WTC11 (cell line): ENCODE data around the gene PLA2G1B. TPM values are rescaled to one million over a fixed set of nuclear protein-coding genes. Genes with fewer than 3 reads are reported as not detected.

ENCODE experiments used
- ATAC-seq: fragments of 200-7000 bp; cut with Tn5 transposase; 2 replicates; pipeline ENCODE4 v1.10.0; 2021; ENCODE audit warnings: mild to moderate bottlenecking, moderate library complexity
- CTCF ChIA-PET: fragments of 300-600 bp; sonication (Branson Sonifier 250); formaldehyde crosslinking; loops from one replicate; lab custom pipeline; 2021; ENCODE audit warnings: antibody characterized with exemption; lab: Charles Lee
- POLR2A ChIA-PET: fragments of 350-600 bp; sonication (Branson Sonifier 250); formaldehyde crosslinking; loops from one replicate; lab custom pipeline; 2021; ENCODE audit warnings: antibody characterized with exemption; lab: Charles Lee
- DNase-seq: peaks from one replicate; pipeline ENCODE4 v3.0.0; 2021; ENCODE audit warnings: low spot score
- H3K27ac Mint-ChIP-seq: 2 replicates; pipeline ENCODE4 v1.8.0; 2021; ENCODE audit warnings: mixed read lengths
- H3K27me3 Mint-ChIP-seq: 2 replicates; pipeline ENCODE4 v1.8.0; 2021; ENCODE audit warnings: low read depth, mild to moderate bottlenecking, moderate library complexity, mixed read lengths
- H3K36me3 Mint-ChIP-seq: 2 replicates; pipeline ENCODE4 v1.8.0; 2021; ENCODE audit warnings: mixed read lengths
- H3K4me1 Mint-ChIP-seq: 2 replicates; pipeline ENCODE4 v1.8.0; 2022; ENCODE audit warnings: mixed read lengths
- H3K4me3 Mint-ChIP-seq: 2 replicates; pipeline ENCODE4 v1.8.0; 2021; ENCODE audit warnings: mild to moderate bottlenecking, moderate library complexity, mixed read lengths
- H3K9me3 Mint-ChIP-seq: 2 replicates; pipeline ENCODE4 v1.8.0; 2021; ENCODE audit warnings: mixed read lengths
- ARID4B ChIP-seq: sonication (generic); formaldehyde crosslinking; IDR thresholded peaks from 2 replicates; pipeline ENCODE4 v1.8.0; 2023; ENCODE audit warnings: missing genetic modification reagents, mild to moderate bottlenecking, borderline replicate concordance
- ATF3 ChIP-seq: sonication (generic); formaldehyde crosslinking; conservative IDR thresholded peaks from 2 replicates; pipeline ENCODE4 v1.8.1; 2022; ENCODE audit warnings: mild to moderate bottlenecking, missing genetic modification reagents
- ETV6 ChIP-seq: sonication (generic); formaldehyde crosslinking; IDR thresholded peaks from 2 replicates; pipeline ENCODE4 v1.8.1; 2022; ENCODE audit warnings: mild to moderate bottlenecking, missing genetic modification reagents
- FOXK1 ChIP-seq: sonication (generic); formaldehyde crosslinking; IDR thresholded peaks from 2 replicates; pipeline ENCODE4 v1.8.0; 2022; ENCODE audit warnings: mild to moderate bottlenecking, moderate library complexity, missing genetic modification reagents
- FOXP1 ChIP-seq: sonication (generic); formaldehyde crosslinking; IDR thresholded peaks from 2 replicates; pipeline ENCODE4 v1.8.0; 2022; ENCODE audit warnings: missing genetic modification reagents, mild to moderate bottlenecking, moderate library complexity, borderline replicate concordance
- GABPB1 ChIP-seq: sonication (generic); formaldehyde crosslinking; IDR thresholded peaks from 2 replicates; pipeline ENCODE4 v1.8.1; 2023; ENCODE audit warnings: mild to moderate bottlenecking, missing genetic modification reagents
- JUN ChIP-seq: sonication (generic); formaldehyde crosslinking; IDR thresholded peaks from 2 replicates; pipeline ENCODE4 v1.8.0; 2023; ENCODE audit warnings: mild to moderate bottlenecking, missing genetic modification reagents
- MLX ChIP-seq: sonication (generic); formaldehyde crosslinking; IDR thresholded peaks from 2 replicates; pipeline ENCODE4 v1.8.1; 2023; ENCODE audit warnings: mild to moderate bottlenecking, missing genetic modification reagents, moderate library complexity
- NR3C1 ChIP-seq: sonication (generic); formaldehyde crosslinking; conservative IDR thresholded peaks from 2 replicates; pipeline ENCODE4 v1.8.1; 2023; ENCODE audit warnings: low read depth, mild to moderate bottlenecking, missing genetic modification reagents
- PREB ChIP-seq: sonication (generic); formaldehyde crosslinking; IDR thresholded peaks from 2 replicates; pipeline ENCODE4 v1.8.1; 2022; ENCODE audit warnings: mild to moderate bottlenecking, missing genetic modification reagents, moderate library complexity, borderline replicate concordance
- SP1 ChIP-seq: sonication (generic); formaldehyde crosslinking; conservative IDR thresholded peaks from 2 replicates; pipeline ENCODE4 v1.8.1; 2022; ENCODE audit warnings: missing genetic modification reagents
- ZNF396 ChIP-seq: fragments of 250-450 bp; sonication (Bioruptor Pico); IDR thresholded peaks from 2 replicates; pipeline ENCODE4 v1.8.0; 2021; ENCODE audit warnings: mild to moderate bottlenecking, moderate library complexity, borderline replicate concordance
- ZNF416 ChIP-seq: fragments of 250-450 bp; sonication (Bioruptor Pico); IDR thresholded peaks from 2 replicates; pipeline ENCODE4 v1.9.0; 2021; ENCODE audit warnings: mild to moderate bottlenecking, inconsistent platforms
- ZNF423 ChIP-seq: fragments of 250-450 bp; sonication (Bioruptor Pico); IDR thresholded peaks from 2 replicates; pipeline ENCODE4 v2.1.2; 2022; ENCODE audit warnings: mild to moderate bottlenecking, moderate library complexity
- total RNA-seq: library from RNA; stranded (reverse); gene quantifications from 3 replicates; pipeline ENCODE4 v1.2.3, GENCODE V29; 2021
- TF ChIP-seq, protein P1 (sequence below): sonication (generic); formaldehyde crosslinking; IDR thresholded peaks from 2 replicates; pipeline ENCODE4 v1.8.0; 2022; ENCODE audit warnings: mild to moderate bottlenecking, missing genetic modification reagents
- TF ChIP-seq, protein P2 (sequence below): sonication (generic); formaldehyde crosslinking; IDR thresholded peaks from 2 replicates; pipeline ENCODE4 v1.8.0; 2023; ENCODE audit warnings: mild to moderate bottlenecking, missing genetic modification reagents
- TF ChIP-seq, protein P3 (sequence below): fragments of 250-450 bp; sonication (Bioruptor Pico); IDR thresholded peaks from 2 replicates; pipeline ENCODE4 v1.8.0; 2021; ENCODE audit warnings: mild to moderate bottlenecking
- TF ChIP-seq, protein P4 (sequence below): sonication (generic); formaldehyde crosslinking; IDR thresholded peaks from 2 replicates; pipeline ENCODE4 v1.8.1; 2023; ENCODE audit warnings: mild to moderate bottlenecking, moderate library complexity, missing genetic modification reagents
- TF ChIP-seq, protein P5 (sequence below): fragments of 200-600 bp; IDR thresholded peaks from 2 replicates; pipeline ENCODE4 v1.8.0; 2022; ENCODE audit warnings: antibody characterized with exemption

PLA2G1B gene
- total RNA-seq, 1 experiment from 2014 or later: 1.8 TPM

- ATAC-seq (peak; percentile 98), DNase-seq (peak; percentile 100)
- Mint-ChIP-seq H3K4me1 (peaks cover 11% of the 10 kb centered on the region), H3K27me3 (peaks cover 5% of the 10 kb centered on the region), H3K36me3 (no peaks in the 10 kb centered on the region), H3K27ac (peak overlapping the region; percentile 68), H3K4me3 (peak overlapping the region; percentile 80), H3K9me3 (0 out of 2 replicates have a peak, but pooled peaks cover 4% of the 10 kb centered on the region)
- POLR2A ChIA-PET: interaction anchor here (0.6 to 1.2 kb wide), 9 partner anchors 11 to 178 kb away, joined by 3 to 8 read pairs (median 3); partner anchors contain the start of genes DYNLL1, RNU4-1, RNU4-2 and RPLP0
- CTCF ChIA-PET: interaction anchor here (0.6 to 6.6 kb wide), 20 partner anchors 9 to 391 kb away, joined by 3 to 125 read pairs (median 3); partner anchors contain the start of genes PXN and SIRT4
- peak; percentile 38; the same call in 1 of the 2 replicates for TF ChIP-seq ARID4B (CRISPR knock-in tag)
- TF ChIP-seq, protein P1, sequence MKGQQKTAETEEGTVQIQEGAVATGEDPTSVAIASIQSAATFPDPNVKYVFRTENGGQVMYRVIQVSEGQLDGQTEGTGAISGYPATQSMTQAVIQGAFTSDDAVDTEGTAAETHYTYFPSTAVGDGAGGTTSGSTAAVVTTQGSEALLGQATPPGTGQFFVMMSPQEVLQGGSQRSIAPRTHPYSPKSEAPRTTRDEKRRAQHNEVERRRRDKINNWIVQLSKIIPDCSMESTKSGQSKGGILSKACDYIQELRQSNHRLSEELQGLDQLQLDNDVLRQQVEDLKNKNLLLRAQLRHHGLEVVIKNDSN (CRISPR knock-in tag): peak; percentile 99
- no peak for TF ChIP-seq NR3C1 (CRISPR knock-in tag)
- no peak for TF ChIP-seq ZNF423 (CRISPR knock-in tag)
- TF ChIP-seq, protein P2, sequence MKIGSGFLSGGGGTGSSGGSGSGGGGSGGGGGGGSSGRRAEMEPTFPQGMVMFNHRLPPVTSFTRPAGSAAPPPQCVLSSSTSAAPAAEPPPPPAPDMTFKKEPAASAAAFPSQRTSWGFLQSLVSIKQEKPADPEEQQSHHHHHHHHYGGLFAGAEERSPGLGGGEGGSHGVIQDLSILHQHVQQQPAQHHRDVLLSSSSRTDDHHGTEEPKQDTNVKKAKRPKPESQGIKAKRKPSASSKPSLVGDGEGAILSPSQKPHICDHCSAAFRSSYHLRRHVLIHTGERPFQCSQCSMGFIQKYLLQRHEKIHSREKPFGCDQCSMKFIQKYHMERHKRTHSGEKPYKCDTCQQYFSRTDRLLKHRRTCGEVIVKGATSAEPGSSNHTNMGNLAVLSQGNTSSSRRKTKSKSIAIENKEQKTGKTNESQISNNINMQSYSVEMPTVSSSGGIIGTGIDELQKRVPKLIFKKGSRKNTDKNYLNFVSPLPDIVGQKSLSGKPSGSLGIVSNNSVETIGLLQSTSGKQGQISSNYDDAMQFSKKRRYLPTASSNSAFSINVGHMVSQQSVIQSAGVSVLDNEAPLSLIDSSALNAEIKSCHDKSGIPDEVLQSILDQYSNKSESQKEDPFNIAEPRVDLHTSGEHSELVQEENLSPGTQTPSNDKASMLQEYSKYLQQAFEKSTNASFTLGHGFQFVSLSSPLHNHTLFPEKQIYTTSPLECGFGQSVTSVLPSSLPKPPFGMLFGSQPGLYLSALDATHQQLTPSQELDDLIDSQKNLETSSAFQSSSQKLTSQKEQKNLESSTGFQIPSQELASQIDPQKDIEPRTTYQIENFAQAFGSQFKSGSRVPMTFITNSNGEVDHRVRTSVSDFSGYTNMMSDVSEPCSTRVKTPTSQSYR (CRISPR knock-in tag): no peak
- no peak for TF ChIP-seq PREB (CRISPR knock-in tag)
- no peak for TF ChIP-seq ATF3 (CRISPR knock-in tag)
- TF ChIP-seq ZNF416: no peak
- peak; percentile 62 for TF ChIP-seq ETV6 (CRISPR knock-in tag)
- no peak for TF ChIP-seq JUN
- no peak for TF ChIP-seq MLX
- TF ChIP-seq FOXK1 (CRISPR knock-in tag): peak; percentile 100
- TF ChIP-seq GABPB1 (CRISPR knock-in tag): no peak; the same call in none of the 2 replicates
- no peak for TF ChIP-seq FOXP1
- TF ChIP-seq, protein P3, sequence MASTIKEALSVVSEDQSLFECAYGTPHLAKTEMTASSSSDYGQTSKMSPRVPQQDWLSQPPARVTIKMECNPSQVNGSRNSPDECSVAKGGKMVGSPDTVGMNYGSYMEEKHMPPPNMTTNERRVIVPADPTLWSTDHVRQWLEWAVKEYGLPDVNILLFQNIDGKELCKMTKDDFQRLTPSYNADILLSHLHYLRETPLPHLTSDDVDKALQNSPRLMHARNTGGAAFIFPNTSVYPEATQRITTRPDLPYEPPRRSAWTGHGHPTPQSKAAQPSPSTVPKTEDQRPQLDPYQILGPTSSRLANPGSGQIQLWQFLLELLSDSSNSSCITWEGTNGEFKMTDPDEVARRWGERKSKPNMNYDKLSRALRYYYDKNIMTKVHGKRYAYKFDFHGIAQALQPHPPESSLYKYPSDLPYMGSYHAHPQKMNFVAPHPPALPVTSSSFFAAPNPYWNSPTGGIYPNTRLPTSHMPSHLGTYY (CRISPR knock-in tag): no peak
- TF ChIP-seq SP1: peak; percentile 69
- TF ChIP-seq, protein P4, sequence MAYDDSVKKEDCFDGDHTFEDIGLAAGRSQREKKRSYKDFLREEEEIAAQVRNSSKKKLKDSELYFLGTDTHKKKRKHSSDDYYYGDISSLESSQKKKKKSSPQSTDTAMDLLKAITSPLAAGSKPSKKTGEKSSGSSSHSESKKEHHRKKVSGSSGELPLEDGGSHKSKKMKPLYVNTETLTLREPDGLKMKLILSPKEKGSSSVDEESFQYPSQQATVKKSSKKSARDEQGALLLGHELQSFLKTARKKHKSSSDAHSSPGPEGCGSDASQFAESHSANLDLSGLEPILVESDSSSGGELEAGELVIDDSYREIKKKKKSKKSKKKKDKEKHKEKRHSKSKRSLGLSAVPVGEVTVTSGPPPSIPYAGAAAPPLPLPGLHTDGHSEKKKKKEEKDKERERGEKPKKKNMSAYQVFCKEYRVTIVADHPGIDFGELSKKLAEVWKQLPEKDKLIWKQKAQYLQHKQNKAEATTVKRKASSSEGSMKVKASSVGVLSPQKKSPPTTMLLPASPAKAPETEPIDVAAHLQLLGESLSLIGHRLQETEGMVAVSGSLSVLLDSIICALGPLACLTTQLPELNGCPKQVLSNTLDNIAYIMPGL (CRISPR knock-in tag): peak; percentile 63
- TF ChIP-seq, protein P5, sequence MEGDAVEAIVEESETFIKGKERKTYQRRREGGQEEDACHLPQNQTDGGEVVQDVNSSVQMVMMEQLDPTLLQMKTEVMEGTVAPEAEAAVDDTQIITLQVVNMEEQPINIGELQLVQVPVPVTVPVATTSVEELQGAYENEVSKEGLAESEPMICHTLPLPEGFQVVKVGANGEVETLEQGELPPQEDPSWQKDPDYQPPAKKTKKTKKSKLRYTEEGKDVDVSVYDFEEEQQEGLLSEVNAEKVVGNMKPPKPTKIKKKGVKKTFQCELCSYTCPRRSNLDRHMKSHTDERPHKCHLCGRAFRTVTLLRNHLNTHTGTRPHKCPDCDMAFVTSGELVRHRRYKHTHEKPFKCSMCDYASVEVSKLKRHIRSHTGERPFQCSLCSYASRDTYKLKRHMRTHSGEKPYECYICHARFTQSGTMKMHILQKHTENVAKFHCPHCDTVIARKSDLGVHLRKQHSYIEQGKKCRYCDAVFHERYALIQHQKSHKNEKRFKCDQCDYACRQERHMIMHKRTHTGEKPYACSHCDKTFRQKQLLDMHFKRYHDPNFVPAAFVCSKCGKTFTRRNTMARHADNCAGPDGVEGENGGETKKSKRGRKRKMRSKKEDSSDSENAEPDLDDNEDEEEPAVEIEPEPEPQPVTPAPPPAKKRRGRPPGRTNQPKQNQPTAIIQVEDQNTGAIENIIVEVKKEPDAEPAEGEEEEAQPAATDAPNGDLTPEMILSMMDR: no peak
- no peak for TF ChIP-seq ZNF396 (CRISPR knock-in tag)
These were observed 10.1 kb downstream of the PLA2G1B start for GRCh38 chr12:120317224-120318105.
